ENCODE results near the gene LRRC71.

The LRRC71 gene

DNA sequence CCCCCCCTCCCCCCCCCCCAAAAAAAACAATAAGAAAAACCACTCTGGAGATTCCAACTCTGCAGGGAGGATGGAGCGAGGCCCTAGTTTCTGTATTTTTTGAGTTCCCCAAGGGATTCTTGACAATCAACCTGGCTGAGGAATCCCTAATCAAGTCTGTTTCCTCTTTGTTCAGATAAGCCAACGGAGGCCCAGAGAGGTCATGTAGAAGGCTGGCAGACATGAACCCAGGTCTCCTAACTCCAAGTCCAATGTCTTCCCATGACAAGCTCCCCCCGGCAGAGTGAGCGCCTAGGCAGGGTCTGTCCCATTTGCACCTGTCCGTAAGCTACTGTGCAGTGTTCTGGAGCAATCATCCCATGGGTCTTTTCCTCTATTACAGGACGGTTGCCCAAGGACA, 39.5 kb downstream of the LRRC71 start:
- TF ChIP-seq POLR2AphosphoS5 (IDR thresholded peaks at IDR 0.05; ENCODE audit: low read depth, low read length) (no peak), TAF1 (IDR thresholded peaks at IDR 0.05; ENCODE audit: borderline replicate concordance, low read depth, low read length) (no peak), POLR2A (IDR thresholded peaks at IDR 0.05; ENCODE audit: low read depth, low read length) (no peak)
- FAIRE-seq (no peak), DNase-seq (ENCODE audit: insufficient read length) (no peak)

GRCh38 chr1:156961709-156962108, 41.3 kb downstream of the LRRC71 start:
- TF ChIP-seq POLR2AphosphoS5 (IDR thresholded peaks at IDR 0.05; ENCODE audit: low read depth, low read length) (no peak), POLR2A (IDR thresholded peaks at IDR 0.05; ENCODE audit: low read depth, low read length) (no peak), TAF1 (IDR thresholded peaks at IDR 0.05; ENCODE audit: borderline replicate concordance, low read depth, low read length) (no peak)
- FAIRE-seq (no peak), DNase-seq (ENCODE audit: insufficient read length) (no peak)

- DNase-seq (ENCODE audit: insufficient read length) (no peak), FAIRE-seq (no peak)
- TF ChIP-seq TAF1 (IDR thresholded peaks at IDR 0.05; ENCODE audit: borderline replicate concordance, low read depth, low read length) = no peak
Observed at GRCh38 chr1:156963621-156964020, 43.2 kb downstream of the LRRC71 start.

GRCh38 chr1:156964441-156964840, 44.0 kb downstream of the LRRC71 start:
- TF ChIP-seq POLR2AphosphoS5 (IDR thresholded peaks at IDR 0.05; ENCODE audit: low read depth, low read length) = no peak
- no peak for TF ChIP-seq POLR2A (IDR thresholded peaks at IDR 0.05; ENCODE audit: low read depth, low read length)
- no peak for TF ChIP-seq TAF1 (IDR thresholded peaks at IDR 0.05; ENCODE audit: borderline replicate concordance, low read depth, low read length)
- FAIRE-seq (no peak), DNase-seq (ENCODE audit: insufficient read length) (no peak)

DNA sequence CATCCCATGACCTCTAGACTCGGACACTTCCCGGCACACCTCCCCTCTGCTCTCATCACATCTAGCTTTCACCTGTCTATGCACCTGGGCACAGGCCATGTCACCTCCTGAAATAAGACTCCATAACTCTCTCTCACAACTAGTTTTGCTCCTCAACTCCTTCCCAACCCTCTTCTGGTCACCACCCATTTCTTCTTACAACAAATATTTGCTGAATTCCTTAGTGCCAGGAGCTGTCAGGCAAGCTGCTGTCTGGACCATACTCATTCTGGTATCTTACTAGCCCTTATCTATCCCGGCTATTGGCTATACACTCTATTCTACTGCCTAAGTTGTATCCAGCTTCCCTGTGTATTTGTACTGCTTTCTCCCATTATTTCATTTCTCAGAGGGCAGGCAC, 49.1 kb downstream of the LRRC71 start:
- TF ChIP-seq POLR2A (IDR thresholded peaks at IDR 0.05; ENCODE audit: low read depth, low read length) = no peak
- TF ChIP-seq POLR2AphosphoS5 (IDR thresholded peaks at IDR 0.05; ENCODE audit: low read depth, low read length) = no peak
- TF ChIP-seq TAF1 (IDR thresholded peaks at IDR 0.05; ENCODE audit: borderline replicate concordance, low read depth, low read length) = no peak
- FAIRE-seq (no peak), DNase-seq (ENCODE audit: insufficient read length) (no peak)

- TF ChIP-seq TAF1 (IDR thresholded peaks at IDR 0.05; ENCODE audit: borderline replicate concordance, low read depth, low read length) (no peak), POLR2AphosphoS5 (IDR thresholded peaks at IDR 0.05; ENCODE audit: low read depth, low read length) (no peak), POLR2A (IDR thresholded peaks at IDR 0.05; ENCODE audit: low read depth, low read length) (no peak)
- FAIRE-seq = no peak
- no peak for DNase-seq (ENCODE audit: insufficient read length)
Observed at GRCh38 chr1:156970017-156970416, 49.6 kb downstream of the LRRC71 start.

- DNase-seq (ENCODE audit: insufficient read length) (no peak), FAIRE-seq (no peak)
- TF ChIP-seq POLR2A (IDR thresholded peaks at IDR 0.05; ENCODE audit: low read depth, low read length) = no peak
- TF ChIP-seq POLR2AphosphoS5 (IDR thresholded peaks at IDR 0.05; ENCODE audit: low read depth, low read length) = no peak
- no peak for TF ChIP-seq TAF1 (IDR thresholded peaks at IDR 0.05; ENCODE audit: borderline replicate concordance, low read depth, low read length)
Observed at GRCh38 chr1:156973417-156973816, 53.0 kb downstream of the LRRC71 start.

DNA sequence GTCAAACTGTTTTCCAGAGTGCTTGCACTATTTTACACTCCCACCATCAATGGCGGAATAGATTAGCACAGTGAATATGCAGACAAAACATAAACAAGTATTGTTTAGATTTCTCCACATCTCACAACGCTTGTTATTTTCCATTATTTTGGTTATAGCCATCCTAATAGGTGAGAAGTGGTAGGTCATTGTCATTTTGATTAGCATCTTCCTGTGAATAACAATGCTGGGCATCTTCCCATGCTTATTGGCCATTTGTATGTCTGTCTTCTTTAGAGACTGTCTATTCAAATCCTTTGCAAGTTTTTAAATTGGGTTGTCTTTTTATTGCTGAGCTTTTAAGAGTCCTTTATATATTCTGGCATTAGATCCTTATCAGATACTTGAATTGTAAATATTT, 54.7 kb downstream of the LRRC71 start:
- TF ChIP-seq POLR2AphosphoS5 (IDR thresholded peaks at IDR 0.05; ENCODE audit: low read depth, low read length) (no peak), POLR2A (IDR thresholded peaks at IDR 0.05; ENCODE audit: low read depth, low read length) (no peak), TAF1 (IDR thresholded peaks at IDR 0.05; ENCODE audit: borderline replicate concordance, low read depth, low read length) (no peak)
- FAIRE-seq = no peak
- no peak for DNase-seq (ENCODE audit: insufficient read length)

- no peak for TF ChIP-seq POLR2AphosphoS5 (IDR thresholded peaks at IDR 0.05; ENCODE audit: low read depth, low read length)
- no peak for TF ChIP-seq TAF1 (IDR thresholded peaks at IDR 0.05; ENCODE audit: borderline replicate concordance, low read depth, low read length)
- no peak for TF ChIP-seq POLR2A (IDR thresholded peaks at IDR 0.05; ENCODE audit: low read depth, low read length)
- no peak for DNase-seq (ENCODE audit: insufficient read length)
- no peak for FAIRE-seq
Observed at GRCh38 chr1:156980551-156980950, 60.1 kb downstream of the LRRC71 start.

All from GM12892 (cell line).